ENCODE results near the gene UBE3D. TPM values are rescaled to one million over a fixed set of nuclear protein-coding genes. Genes with fewer than 3 reads are reported as not detected.

Gene UBE3D
- total RNA-seq, 1 donor from 2014 or later, result 0.21 TPM

DNA sequence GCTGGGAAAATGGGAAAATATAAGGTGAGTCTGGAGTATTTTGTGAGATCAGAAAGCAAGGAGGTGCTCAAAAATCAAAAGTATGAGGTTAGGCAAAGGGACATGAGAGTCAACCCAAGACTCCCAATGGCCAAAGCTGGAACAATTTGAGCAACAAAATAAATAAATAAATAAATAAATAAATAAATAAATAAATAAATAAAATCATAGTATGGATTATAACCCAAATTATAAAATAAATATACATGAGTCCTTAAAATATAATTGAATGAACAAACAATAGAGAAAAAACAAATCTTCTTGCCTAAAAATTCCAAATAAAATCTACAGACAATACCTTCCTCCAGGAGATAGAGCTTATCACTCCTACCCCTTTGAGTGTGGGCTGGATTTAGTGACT lies 69.5 kb downstream of the UBE3D start:
- H3K36me3 ChIP-seq, result no peaks in the 10 kb centered on the region
- H3K9me3 ChIP-seq, result no peaks in the 10 kb centered on the region
- H3K4me3 ChIP-seq, result no peak overlapping the region
- no peak for DNase-seq (ENCODE audit: low spot score in 2 of 2)
- H3K27ac ChIP-seq, result no peak overlapping the region
- no peaks in the 10 kb centered on the region for H3K4me1 ChIP-seq
- H3K27me3 ChIP-seq, result no peaks in the 10 kb centered on the region
- intact Hi-C loops (cut with DNase I), result no loop called here
- TF ChIP-seq, protein P1, sequence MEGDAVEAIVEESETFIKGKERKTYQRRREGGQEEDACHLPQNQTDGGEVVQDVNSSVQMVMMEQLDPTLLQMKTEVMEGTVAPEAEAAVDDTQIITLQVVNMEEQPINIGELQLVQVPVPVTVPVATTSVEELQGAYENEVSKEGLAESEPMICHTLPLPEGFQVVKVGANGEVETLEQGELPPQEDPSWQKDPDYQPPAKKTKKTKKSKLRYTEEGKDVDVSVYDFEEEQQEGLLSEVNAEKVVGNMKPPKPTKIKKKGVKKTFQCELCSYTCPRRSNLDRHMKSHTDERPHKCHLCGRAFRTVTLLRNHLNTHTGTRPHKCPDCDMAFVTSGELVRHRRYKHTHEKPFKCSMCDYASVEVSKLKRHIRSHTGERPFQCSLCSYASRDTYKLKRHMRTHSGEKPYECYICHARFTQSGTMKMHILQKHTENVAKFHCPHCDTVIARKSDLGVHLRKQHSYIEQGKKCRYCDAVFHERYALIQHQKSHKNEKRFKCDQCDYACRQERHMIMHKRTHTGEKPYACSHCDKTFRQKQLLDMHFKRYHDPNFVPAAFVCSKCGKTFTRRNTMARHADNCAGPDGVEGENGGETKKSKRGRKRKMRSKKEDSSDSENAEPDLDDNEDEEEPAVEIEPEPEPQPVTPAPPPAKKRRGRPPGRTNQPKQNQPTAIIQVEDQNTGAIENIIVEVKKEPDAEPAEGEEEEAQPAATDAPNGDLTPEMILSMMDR (IDR thresholded peaks at IDR 0.05), result no peak

DNA sequence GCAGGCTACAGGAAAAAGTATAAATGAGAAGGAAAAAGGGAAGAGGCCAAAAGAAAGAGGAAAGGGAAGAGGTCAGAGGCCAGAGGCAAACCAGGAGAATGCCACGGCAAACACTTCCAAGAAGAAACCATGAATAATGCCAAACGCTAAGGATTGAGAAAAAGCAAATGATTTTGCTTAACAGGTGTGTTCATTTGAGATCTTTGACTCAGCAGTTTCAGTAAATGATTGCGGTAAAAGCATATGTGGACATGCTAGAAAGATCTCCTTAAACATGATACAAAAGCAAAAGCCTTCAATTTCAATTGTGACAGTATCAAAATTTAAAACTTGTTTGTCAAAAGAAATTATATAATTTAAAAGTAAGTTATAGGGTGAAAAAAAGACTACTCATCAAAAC lies 70.6 kb downstream of the UBE3D start:
- intact Hi-C loops (cut with DNase I), result no loop called here
- Histone ChIP-seq H3K4me3 (no peak overlapping the region), H3K27me3 (no peaks in the 10 kb centered on the region), H3K4me1 (no peaks in the 10 kb centered on the region), H3K36me3 (no peaks in the 10 kb centered on the region), H3K9me3 (no peaks in the 10 kb centered on the region), H3K27ac (no peak overlapping the region)
- no peak for DNase-seq (ENCODE audit: low spot score in 2 of 2)
- TF ChIP-seq, protein P1 (IDR thresholded peaks at IDR 0.05), result no peak

DNA sequence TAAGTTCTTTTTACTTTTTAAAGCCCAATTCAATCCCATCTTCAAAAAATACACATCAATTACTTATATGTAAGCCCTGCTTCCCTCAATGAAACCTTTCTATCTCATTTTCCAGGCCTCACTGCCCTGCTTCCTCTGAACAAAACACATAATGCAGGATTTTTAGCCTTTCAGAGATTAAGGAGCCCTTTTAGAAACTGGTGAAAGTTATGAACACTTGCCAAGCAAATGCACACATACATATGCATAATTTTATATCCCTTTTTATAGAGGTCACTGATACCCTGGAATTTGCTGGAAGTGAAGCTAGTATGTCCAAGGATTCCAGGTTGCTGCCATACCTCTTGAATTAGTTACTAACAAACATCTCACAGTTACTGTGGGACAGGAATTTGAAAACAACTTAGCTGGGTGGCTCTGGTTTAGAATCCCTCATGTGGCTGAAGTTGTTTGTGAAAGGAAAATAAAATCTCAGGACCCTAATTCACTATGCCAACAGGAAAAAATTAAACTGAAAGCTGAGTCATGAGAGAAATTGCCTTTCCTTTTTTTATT lies 75.8 kb downstream of the UBE3D start:
- Histone ChIP-seq H3K4me1 (no peaks in the 10 kb centered on the region), H3K27me3 (no peaks in the 10 kb centered on the region), H3K4me3 (no peak overlapping the region), H3K27ac (no peak overlapping the region), H3K9me3 (no peaks in the 10 kb centered on the region), H3K36me3 (no peaks in the 10 kb centered on the region)
- TF ChIP-seq, protein P1 (IDR thresholded peaks at IDR 0.05), result no peak
- intact Hi-C loops (cut with DNase I), result no loop called here
- DNase-seq (ENCODE audit: low spot score in 2 of 2), result no peak

DNA sequence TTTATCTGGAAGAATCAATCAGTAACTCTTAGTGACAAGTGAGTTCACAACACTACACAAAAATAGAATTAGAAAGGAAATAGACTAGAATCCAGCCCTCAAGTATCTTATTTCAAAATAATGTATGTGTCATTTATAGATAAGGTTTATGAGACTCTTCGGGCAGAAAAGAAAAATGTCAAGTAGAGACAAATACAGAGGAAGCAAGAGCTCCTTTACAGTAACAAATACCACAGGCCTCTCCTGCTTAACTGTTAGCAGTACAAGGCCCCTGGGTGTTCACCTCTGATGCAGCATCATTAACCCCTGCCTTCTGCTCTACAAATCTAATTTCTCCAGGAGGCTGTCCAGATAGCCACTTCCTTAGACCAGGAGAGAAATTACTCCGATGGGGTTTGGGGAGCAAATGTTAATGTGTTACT lies 76.7 kb downstream of the UBE3D start:
- Histone ChIP-seq H3K4me3 (no peak overlapping the region), H3K27me3 (no peaks in the 10 kb centered on the region), H3K4me1 (no peaks in the 10 kb centered on the region), H3K27ac (no peak overlapping the region), H3K36me3 (no peaks in the 10 kb centered on the region), H3K9me3 (no peaks in the 10 kb centered on the region)
- intact Hi-C loops (cut with DNase I), result no loop called here
- DNase-seq (ENCODE audit: low spot score in 2 of 2), result no peak
- TF ChIP-seq, protein P1 (IDR thresholded peaks at IDR 0.05), result no peak

DNA sequence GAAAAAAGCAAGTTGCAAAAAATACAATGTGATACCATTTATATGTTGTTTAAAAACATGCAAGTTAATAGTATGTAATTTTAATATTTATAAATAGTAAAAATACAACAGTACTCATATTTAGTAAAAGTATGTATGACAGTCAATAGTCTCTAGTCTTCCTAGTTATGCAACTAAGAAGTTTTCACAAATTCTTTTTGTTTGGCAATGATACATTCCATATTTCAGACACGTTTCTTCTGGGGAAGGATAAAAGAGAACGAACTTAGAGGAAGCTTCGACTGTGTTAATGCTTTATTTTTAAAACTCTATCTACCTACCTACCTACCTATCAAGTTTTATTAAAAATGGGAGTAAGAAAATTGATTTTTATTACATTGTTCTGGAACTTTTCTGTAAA lies 77.7 kb downstream of the UBE3D start:
- intact Hi-C loops (cut with DNase I), result no loop called here
- H3K9me3 ChIP-seq, result no peaks in the 10 kb centered on the region
- H3K36me3 ChIP-seq, result no peaks in the 10 kb centered on the region
- no peaks in the 10 kb centered on the region for H3K4me1 ChIP-seq
- TF ChIP-seq, protein P1 (IDR thresholded peaks at IDR 0.05), result no peak
- no peak overlapping the region for H3K27ac ChIP-seq
- H3K4me3 ChIP-seq, result no peak overlapping the region
- H3K27me3 ChIP-seq, result no peaks in the 10 kb centered on the region
- no peak for DNase-seq (ENCODE audit: low spot score in 2 of 2)

DNA sequence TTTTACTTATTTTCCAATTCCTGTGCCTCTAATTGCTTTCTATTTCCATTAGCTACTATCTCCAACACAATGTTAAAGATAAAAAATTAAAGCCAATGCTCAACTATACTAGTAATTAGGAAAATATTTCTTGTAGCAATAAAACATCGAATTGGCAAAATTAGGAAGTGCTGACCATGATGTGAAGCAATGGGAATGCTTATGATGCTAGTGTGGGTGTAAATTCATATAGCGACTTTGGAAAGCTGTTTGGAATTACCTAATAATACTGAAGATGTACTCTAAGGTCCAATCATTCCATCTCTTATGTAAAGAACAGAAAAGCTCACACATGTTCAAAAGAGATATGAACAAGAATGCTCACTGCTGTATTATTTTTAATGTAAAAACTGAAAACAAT lies 78.2 kb downstream of the UBE3D start:
- no peaks in the 10 kb centered on the region for H3K27me3 ChIP-seq
- H3K9me3 ChIP-seq, result no peaks in the 10 kb centered on the region
- intact Hi-C loops (cut with DNase I), result no loop called here

More for the DNA sequence above, 78.2 kb downstream of the UBE3D start:
- Histone ChIP-seq H3K4me3 (no peak overlapping the region), H3K4me1 (no peaks in the 10 kb centered on the region), H3K36me3 (no peaks in the 10 kb centered on the region), H3K27ac (no peak overlapping the region)
- DNase-seq (ENCODE audit: low spot score in 2 of 2), result no peak
- TF ChIP-seq, protein P1 (IDR thresholded peaks at IDR 0.05), result no peak

All from ascending aorta (tissue), 2 donors.